Left kidney (tissue), 2 donors: ENCODE results near the gene LRFN2. TPM values are rescaled to one million over a fixed set of nuclear protein-coding genes. Genes with fewer than 3 reads are reported as not detected.

Experiments
- DNase-seq: peaks from one replicate; pipeline ENCODE4 v3.0.0-alpha.2; 2013
- polyA plus RNA-seq: library from polyadenylated mRNA; unstranded; fragments of 120-200 nt; gene quantifications from one replicate; pipeline ENCODE4 v1.2.1, GENCODE V29; 2013; ENCODE audit not compliant: insufficient read length

Gene LRFN2
- polyA plus RNA-seq, 1 donor: 0.81 TPM

GRCh38 chr6:40398034-40398691 lies 189.0 kb downstream of the LRFN2 start:
- DNase-seq: no peak

GRCh38 chr6:40397287-40398033 lies 189.7 kb downstream of the LRFN2 start:
- DNase-seq: no peak

- no peak for DNase-seq
These were observed 191.5 kb downstream of the LRFN2 start for GRCh38 chr6:40395698-40396076.

GRCh38 chr6:40395066-40395697 lies 192.0 kb downstream of the LRFN2 start:
- DNase-seq: no peak

- DNase-seq: no peak
These were observed 192.8 kb downstream of the LRFN2 start for GRCh38 chr6:40394381-40394780.

GRCh38 chr6:40393641-40394040 lies 193.5 kb downstream of the LRFN2 start:
- no peak for DNase-seq

GRCh38 chr6:40392589-40392988 lies 194.6 kb downstream of the LRFN2 start:
- DNase-seq: no peak

- no peak for DNase-seq
These were observed 195.2 kb downstream of the LRFN2 start for GRCh38 chr6:40391851-40392517.

- no peak for DNase-seq
These were observed 196.1 kb downstream of the LRFN2 start for GRCh38 chr6:40391086-40391485.

GRCh38 chr6:40390144-40390800 lies 196.9 kb downstream of the LRFN2 start:
- DNase-seq: no peak

GRCh38 chr6:40389254-40389653 lies 197.9 kb downstream of the LRFN2 start:
- DNase-seq: no peak

- no peak for DNase-seq
These were observed 199.3 kb downstream of the LRFN2 start for GRCh38 chr6:40387871-40388264.

GRCh38 chr6:40387127-40387870 lies 199.9 kb downstream of the LRFN2 start:
- DNase-seq: no peak

- DNase-seq: no peak
These were observed 201.0 kb downstream of the LRFN2 start for GRCh38 chr6:40386200-40386599.

GRCh38 chr6:40383348-40384115 lies 203.6 kb downstream of the LRFN2 start:
- no peak for DNase-seq

- DNase-seq: no peak
These were observed 206.9 kb downstream of the LRFN2 start for GRCh38 chr6:40380271-40380670.

GRCh38 chr6:40379811-40380210 lies 207.4 kb downstream of the LRFN2 start:
- DNase-seq: no peak

GRCh38 chr6:40378725-40379074 lies 208.5 kb downstream of the LRFN2 start:
- DNase-seq: no peak

GRCh38 chr6:40378071-40378724 lies 209.0 kb downstream of the LRFN2 start:
- DNase-seq: no peak

GRCh38 chr6:40377173-40377806 lies 209.9 kb downstream of the LRFN2 start:
- no peak for DNase-seq
